CD4-positive, alpha-beta T cell (primary cell): Measurements from ENCODE around the gene PLEKHG1. TPM values are rescaled to one million over a fixed set of nuclear protein-coding genes. Genes with fewer than 3 reads are reported as not detected.

Source experiments
- ATAC-seq: fragments of 200-7000 bp; cut with Tn5 transposase; one replicate; pipeline ENCODE4 v1.10.0; 2022; ENCODE audit warnings: mild to moderate bottlenecking; ENCODE audit not compliant: poor library complexity
- CTCF ChIA-PET: fragments of 350-600 bp; sonication (Branson Sonifier 250); formaldehyde crosslinking; loops from one replicate; lab custom pipeline; 2021; ENCODE audit warnings: antibody characterized with exemption, inconsistent platforms; lab: Charles Lee
- POLR2A ChIA-PET: fragments of 350-600 bp; sonication (Branson Sonifier 250); formaldehyde crosslinking; loops from one replicate; lab custom pipeline; 2021; ENCODE audit warnings: antibody characterized with exemption, inconsistent platforms; lab: Charles Lee
- DNase-seq, 14 experiments: peaks; one replicate each; pipeline ENCODE4 v3.0.0-alpha.2; 2013 to 2020; ENCODE audit warnings: mixed read lengths in 2 of 14
- H3K27ac ChIP-seq, 2 donors: one replicate each; pipeline versions ENCODE4 v1.5.1 to v1.7.0; 2013; ENCODE audit warnings: low read length in 2 of 2, low read depth in 1 of 2, mild to moderate bottlenecking in 1 of 2
- H3K27me3 ChIP-seq, 2 experiments: 1 replicate in 1 of 2; 2 replicates in 1 of 2; pipeline versions ENCODE4 v1.6.1 to v1.7.0; 2013; ENCODE audit warnings: low read length in 2 of 2, control low read depth in 1 of 2, mild to moderate bottlenecking in 1 of 2, moderate library complexity in 1 of 2; ENCODE audit not compliant: insufficient read depth in 2 of 2, control insufficient read depth in 1 of 2
- H3K36me3 ChIP-seq: one replicate; pipeline ENCODE4 v1.6.1; 2013; ENCODE audit warnings: low read length, control low read depth; ENCODE audit not compliant: insufficient read depth
- H3K4me1 ChIP-seq: one replicate; pipeline ENCODE4 v1.6.1; 2013; ENCODE audit warnings: low read length, control low read depth; ENCODE audit not compliant: insufficient read depth
- H3K4me3 ChIP-seq: one replicate; pipeline ENCODE4 v1.5.1; 2013; ENCODE audit warnings: mild to moderate bottlenecking, low read length, moderate library complexity
- H3K9me3 ChIP-seq, 2 experiments: 1 replicate in 1 of 2; 2 replicates in 1 of 2; pipeline versions ENCODE4 v1.6.1 to v1.7.0; 2013; ENCODE audit warnings: low read length in 2 of 2, mild to moderate bottlenecking in 2 of 2, control low read depth in 1 of 2, moderate library complexity in 1 of 2; ENCODE audit not compliant: control insufficient read depth in 1 of 2, insufficient read depth in 1 of 2
- H3K27ac Mint-ChIP-seq: one replicate; pipeline ENCODE4 v1.8.0; 2020; ENCODE audit warnings: mixed read lengths
- H3K27me3 Mint-ChIP-seq: one replicate; pipeline ENCODE4 v1.8.0; 2021; ENCODE audit warnings: mixed read lengths
- H3K36me3 Mint-ChIP-seq: one replicate; pipeline ENCODE4 v1.8.0; 2021; ENCODE audit warnings: low read depth, mixed read lengths
- H3K4me1 Mint-ChIP-seq: one replicate; pipeline ENCODE4 v1.8.0; 2021; ENCODE audit warnings: low read depth, mixed read lengths
- H3K4me3 Mint-ChIP-seq: one replicate; pipeline ENCODE4 v1.8.0; 2020; ENCODE audit warnings: mild to moderate bottlenecking, mixed read lengths
- H3K9me3 Mint-ChIP-seq: one replicate; pipeline ENCODE4 v1.8.0; 2020; ENCODE audit warnings: mixed read lengths
- CTCF ChIP-seq: fragments of 200-600 bp; IDR thresholded peaks from one replicate; pipeline ENCODE4 v1.8.0; 2022; ENCODE audit warnings: antibody characterized with exemption, mild to moderate bottlenecking
- intact Hi-C, 2 experiments: fragments of 100-400 bp; cut with DNase I in 1 of 2; cut with micrococcal nuclease in 1 of 2; formaldehyde crosslinking; loops; one replicate each; pipeline versions ENCODE4 v1.15.1 to v1.9.0; 2023 to 2025; cut with DNase I, micrococcal nuclease
- total RNA-seq, 174 experiments: library from RNA in 2 of 174; stranded (reverse) in 2 of 174; gene quantifications; one replicate each; pipeline ENCODE4 v1.2.3 and lab custom pipeline; 2021 to 2026

PLEKHG1 gene
- total RNA-seq, 2 experiments from 2014 or later, result 1.5 to 1.8 TPM

GRCh38 chr6:150605333-150605732, 5.6 kb downstream of the PLEKHG1 start:
- Histone ChIP-seq H3K9me3 (no peaks in the 10 kb centered on the region), H3K27ac (no peak overlapping the region), H3K36me3 (no peaks in the 10 kb centered on the region), H3K4me3 (no peak overlapping the region), H3K4me1 (peaks cover 8% of the 10 kb centered on the region), H3K27me3 (peaks cover 2 to 27% of the 10 kb centered on the region in 2 experiments)
- Mint-ChIP-seq H3K27ac (no peak overlapping the region), H3K4me1 (peaks cover 5% of the 10 kb centered on the region), H3K36me3 (no peaks in the 10 kb centered on the region), H3K9me3 (no peaks in the 10 kb centered on the region), H3K4me3 (no peak overlapping the region), H3K27me3 (peaks cover 33% of the 10 kb centered on the region)
- CTCF ChIA-PET, result no interaction called here
- DNase-seq, result no peak
- no peak for TF ChIP-seq CTCF
- ATAC-seq, result no peak
- POLR2A ChIA-PET, result no interaction called here
- intact Hi-C loops, result no loop called here

- Histone ChIP-seq H3K4me1 (peaks cover under 1% of the 10 kb centered on the region), H3K27me3 (peaks cover 2 to 20% of the 10 kb centered on the region in 2 experiments), H3K4me3 (no peak overlapping the region), H3K36me3 (no peaks in the 10 kb centered on the region), H3K9me3 (no peaks in the 10 kb centered on the region), H3K27ac (no peak overlapping the region)
- Mint-ChIP-seq H3K4me3 (no peak overlapping the region), H3K27me3 (peaks cover 28% of the 10 kb centered on the region), H3K4me1 (no peaks in the 10 kb centered on the region), H3K9me3 (no peaks in the 10 kb centered on the region), H3K27ac (no peak overlapping the region), H3K36me3 (no peaks in the 10 kb centered on the region)
- intact Hi-C loops, result no loop called here
- no peak for ATAC-seq
- ChIA-PET CTCF (no interaction called here), POLR2A (no interaction called here)
- TF ChIP-seq CTCF, result no peak
- no peak for DNase-seq
Observed at GRCh38 chr6:150606168-150606591, 6.5 kb downstream of the PLEKHG1 start.

- no peak for ATAC-seq
- H3K4me1 ChIP-seq, result no peaks in the 10 kb centered on the region
- no peaks in the 10 kb centered on the region for H3K9me3 ChIP-seq
- H3K36me3 Mint-ChIP-seq, result no peaks in the 10 kb centered on the region
- no peak overlapping the region for H3K4me3 Mint-ChIP-seq
- no peak overlapping the region for H3K4me3 ChIP-seq
- H3K27ac Mint-ChIP-seq, result no peak overlapping the region
- no peaks in the 10 kb centered on the region for H3K36me3 ChIP-seq
- no peak for TF ChIP-seq CTCF
- peaks cover 23% of the 10 kb centered on the region for H3K27me3 Mint-ChIP-seq
- H3K4me1 Mint-ChIP-seq, result no peaks in the 10 kb centered on the region
- no peak overlapping the region for H3K27ac ChIP-seq
- H3K27me3 ChIP-seq, result peaks cover 0 to 14% of the 10 kb centered on the region in 2 experiments
- intact Hi-C loops, result no loop called here
- DNase-seq, result no peak
- POLR2A ChIA-PET, result no interaction called here
- CTCF ChIA-PET, result interaction anchor here (1.1 kb wide), 1 partner anchor 11 kb away, joined by 3 read pairs; no protein-coding TSS in a partner anchor
- no peaks in the 10 kb centered on the region for H3K9me3 Mint-ChIP-seq
Observed at GRCh38 chr6:150606647-150607328, 7.1 kb downstream of the PLEKHG1 start.
